Sigmoid colon (tissue), 7 donors: ENCODE results near the gene RPL21. TPM values are rescaled to one million over a fixed set of nuclear protein-coding genes. Genes with fewer than 3 reads are reported as not detected.

Experiments used
- DNase-seq: peaks from one replicate; pipeline ENCODE4 v3.0.0-alpha.2; 2019
- H3K27ac ChIP-seq, 4 donors: fragments of 200-600 bp; sonication (generic); one replicate each; pipeline ENCODE4 v1.5.1; 2016 to 2019; ENCODE audit warnings: mild to moderate bottlenecking in 1 of 4
- H3K27me3 ChIP-seq, 3 donors: fragments of 200-600 bp; sonication (generic); one replicate each; pipeline ENCODE4 v1.5.1; 2019; ENCODE audit warnings: mild to moderate bottlenecking in 1 of 3
- H3K36me3 ChIP-seq, 4 donors: fragments of 200-600 bp; sonication (generic); one replicate each; pipeline ENCODE4 v1.5.1; 2016 to 2019
- H3K4me1 ChIP-seq, 4 donors: fragments of 200-600 bp; sonication (generic); one replicate each; pipeline ENCODE4 v1.5.1; 2017 to 2019
- H3K4me3 ChIP-seq, 4 donors: fragments of 200-600 bp; sonication (generic); one replicate each; pipeline ENCODE4 v1.5.1; 2017 to 2019; ENCODE audit warnings: mild to moderate bottlenecking in 2 of 4, moderate library complexity in 1 of 4
- H3K9me3 ChIP-seq, 4 donors: fragments of 200-600 bp in 3 of 4; sonication (generic) in 3 of 4; one replicate each; pipeline versions ENCODE4 v1.5.1 to v1.6.1; 2013 to 2019
- CTCF ChIP-seq, 4 experiments: fragments of 450-650 bp in 3 of 4; fragments of 200-600 bp in 1 of 4; IDR thresholded peaks; one replicate each; pipeline ENCODE4 v1.5.1; 2016 to 2019; ENCODE audit warnings: antibody characterized with exemption in 4 of 4, mild to moderate bottlenecking in 3 of 4, moderate library complexity in 2 of 4
- EP300 ChIP-seq, 4 donors: sonication (generic); formaldehyde crosslinking; IDR thresholded peaks; one replicate each; pipeline ENCODE4 v1.6.1; 2017; ENCODE audit warnings: antibody characterized with exemption in 4 of 4
- POLR2A ChIP-seq, 2 donors: fragments of 450-650 bp; IDR thresholded peaks; one replicate each; pipeline ENCODE4 v1.6.1; 2016; ENCODE audit warnings: antibody characterized with exemption in 2 of 2, mild to moderate bottlenecking in 2 of 2, moderate library complexity in 2 of 2
- POLR2AphosphoS5 ChIP-seq, 4 donors: sonication (generic); formaldehyde crosslinking; IDR thresholded peaks; one replicate each; pipeline ENCODE4 v1.6.1; 2017; ENCODE audit warnings: antibody characterized with exemption in 4 of 4
- WGBS, 2 donors: extraction: QIAGEN DNeasy Blood & Tissue Kit; methylation state at CpG; one replicate each; pipeline ENCODE4 v1.1.7; 2013; 5-methylcytosine and 5-hydroxymethylcytosine counted together
- intact Hi-C: fragments of 100-400 bp; cut with DNase I; formaldehyde crosslinking; loops from one replicate; pipeline ENCODE4 v1.15.1; 2023
- polyA plus RNA-seq, 3 donors: library from polyadenylated mRNA; stranded (reverse); fragments of 200-250 nt; gene quantifications; one replicate each; pipeline ENCODE4 v1.2.3, GENCODE V29; 2013
- small RNA-seq, 3 donors: library from RNA; depleted of rRNA; stranded (forward); fragments of <200 nt; gene quantifications; one replicate each; pipeline ENCODE3, GENCODE V24; 2016
- total RNA-seq, 4 donors: library from RNA; depleted of rRNA; stranded (reverse); fragments of >200 nt; gene quantifications; one replicate each; pipeline ENCODE4 v1.1.0, GENCODE V29; 2016
- donor health status: healthy with polysubstance abuse.
- donor health status: Bipolar disorder and iron deficiency.
- donor health status: healthy.

Gene RPL21
- total and polyA plus RNA-seq, 7 donors: 708 to 2,533 (median 1,930) TPM

DNA sequence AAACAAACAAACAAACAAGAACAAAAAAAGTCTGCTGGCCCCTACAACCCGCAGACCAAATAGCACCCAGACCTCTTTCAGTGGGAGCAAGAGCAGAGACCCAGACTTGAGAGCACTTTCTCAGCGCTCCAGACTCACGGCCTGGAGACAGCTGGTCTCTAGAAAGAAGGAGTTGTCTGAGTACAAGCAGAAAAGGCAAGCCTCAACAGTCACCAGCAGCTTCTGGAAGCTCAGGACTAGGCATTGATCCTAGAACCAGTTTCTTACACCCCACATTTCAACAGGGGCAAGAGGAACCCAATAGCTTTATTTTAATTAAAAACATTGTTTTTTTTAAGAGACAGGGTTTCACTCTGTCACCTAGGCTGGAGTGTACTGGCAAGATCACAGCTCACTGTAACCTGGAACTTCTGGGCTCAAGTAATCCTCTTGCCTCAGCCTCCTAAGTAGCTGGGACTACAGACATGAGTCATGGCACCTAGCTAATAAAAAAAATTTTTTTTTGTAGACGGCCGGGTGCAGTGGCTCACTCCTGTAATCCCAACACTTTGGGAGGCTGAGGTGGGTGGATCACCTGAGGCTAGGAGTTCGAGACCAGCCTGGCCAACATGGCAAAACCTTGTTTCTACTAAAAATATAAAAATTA lies 49.7 kb downstream of the RPL21 start:
- Histone ChIP-seq H3K27ac (no peak overlapping the region), H3K27me3 (no peaks in the 10 kb centered on the region), H3K4me3 (no peak overlapping the region), H3K9me3 (no peaks in the 10 kb centered on the region), H3K4me1 (no peaks in the 10 kb centered on the region), H3K36me3 (no peaks in the 10 kb centered on the region)
- no peak for DNase-seq
- TF ChIP-seq POLR2A (IDR thresholded peaks at IDR 0.05) (no peak), POLR2AphosphoS5 (IDR thresholded peaks at IDR 0.05) (no peak), EP300 (IDR thresholded peaks at IDR 0.05) (no peak)
- WGBS, 2 donors: 88 to 89% methylated on average over 6 of the region's 6 CpGs
- intact Hi-C loops: no loop called here

GRCh38 chr13:27302643-27303262 lies 51.4 kb downstream of the RPL21 start:
- 57 to 88% methylated on average over 4 of the region's 4 CpGs for WGBS, 2 donors
- DNase-seq: no peak

DNA sequence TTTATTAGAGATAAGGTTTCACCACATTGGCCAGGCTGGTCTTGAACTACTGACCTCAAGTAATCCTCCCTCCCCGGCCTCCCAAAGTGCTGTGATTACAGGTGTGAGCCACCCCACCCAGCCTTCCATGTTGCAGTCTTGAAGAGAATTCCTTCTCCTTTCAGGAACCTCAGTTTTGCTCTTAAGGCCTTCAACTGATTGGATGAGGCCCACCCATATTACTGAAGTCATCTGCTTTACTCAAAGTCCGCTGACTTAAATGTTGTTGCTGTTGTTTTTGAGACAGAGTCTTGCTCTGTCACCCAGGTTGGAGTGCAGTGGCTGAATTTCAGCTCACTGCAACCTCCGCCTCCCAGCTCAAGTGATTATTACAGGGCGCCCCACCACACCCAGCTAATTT lies 52.7 kb downstream of the RPL21 start:
- no peaks in the 10 kb centered on the region for H3K4me1 ChIP-seq
- no peaks in the 10 kb centered on the region for H3K9me3 ChIP-seq
- TF ChIP-seq POLR2A (IDR thresholded peaks at IDR 0.05) (no peak), POLR2AphosphoS5 (IDR thresholded peaks at IDR 0.05) (no peak), EP300 (IDR thresholded peaks at IDR 0.05) (no peak), CTCF (IDR thresholded peaks at IDR 0.05) (no peak)
- intact Hi-C loops: no loop called here
- no peak for DNase-seq
- no peaks in the 10 kb centered on the region for H3K27me3 ChIP-seq
- H3K4me3 ChIP-seq: no peak overlapping the region
- H3K36me3 ChIP-seq: no peaks in the 10 kb centered on the region
- 94 to 95% methylated on average over 4 of the region's 4 CpGs for WGBS, 2 donors
- no peak overlapping the region for H3K27ac ChIP-seq

More at GRCh38 chr13:27302643-27303262, 51.4 kb downstream of the RPL21 start:
- Histone ChIP-seq H3K36me3 (no peaks in the 10 kb centered on the region), H3K4me3 (no peak overlapping the region), H3K4me1 (no peaks in the 10 kb centered on the region), H3K27me3 (no peaks in the 10 kb centered on the region), H3K27ac (no peak overlapping the region), H3K9me3 (no peaks in the 10 kb centered on the region)
- TF ChIP-seq POLR2A (IDR thresholded peaks at IDR 0.05) (no peak), EP300 (IDR thresholded peaks at IDR 0.05) (no peak), POLR2AphosphoS5 (IDR thresholded peaks at IDR 0.05) (no peak), CTCF (IDR thresholded peaks at IDR 0.05) (no peak)
- intact Hi-C loops: no loop called here

DNA sequence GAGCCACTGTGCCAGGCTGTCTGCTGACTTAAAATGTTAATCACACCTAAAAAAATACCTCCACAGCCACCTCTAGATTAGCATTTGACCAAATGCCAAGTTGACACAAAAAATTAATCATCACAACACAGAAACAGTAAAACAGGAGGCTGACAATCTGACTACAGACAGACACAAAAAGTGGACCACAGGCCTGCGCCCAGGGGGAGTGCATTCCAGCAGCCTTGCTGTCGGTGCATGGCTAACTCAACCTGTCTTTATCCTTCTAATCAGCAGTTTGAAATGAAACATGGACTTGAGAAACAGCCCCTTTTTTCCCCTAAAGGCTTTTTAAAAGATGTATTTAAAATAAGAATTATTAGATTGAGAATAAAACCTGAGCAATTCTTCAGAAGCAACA lies 53.3 kb downstream of the RPL21 start:
- Histone ChIP-seq H3K9me3 (no peaks in the 10 kb centered on the region), H3K4me1 (no peaks in the 10 kb centered on the region), H3K27ac (no peak overlapping the region), H3K4me3 (no peak overlapping the region), H3K27me3 (no peaks in the 10 kb centered on the region), H3K36me3 (no peaks in the 10 kb centered on the region)
- intact Hi-C loops: no loop called here
- DNase-seq: no peak
- TF ChIP-seq POLR2A (IDR thresholded peaks at IDR 0.05): no peak
- TF ChIP-seq EP300 (IDR thresholded peaks at IDR 0.05): no peak
- TF ChIP-seq POLR2AphosphoS5 (IDR thresholded peaks at IDR 0.05): no peak
- no peak for TF ChIP-seq CTCF (IDR thresholded peaks at IDR 0.05)
- 91 to 93% methylated on average over 2 of the region's 2 CpGs for WGBS, 2 donors

Small RNA genes within 50 kb of the gene (small RNA-seq; reads per million reads assigned to genes)
- gene SNORA27 (0 reads per million in 3 donors), gene SNORD102 (0 reads per million in 3 donors)

Other genes starting within 250 kb of the RPL21 start
- 10 to 100 TPM; 69.5 to 91.3 (median 80.9) TPM for gene USP12, start 79.7 kb upstream of the RPL21 start, total RNA-seq
- 10 to 100 TPM; 20.3 to 36.1 (median 29.4) TPM for gene USP12, start 79.7 kb upstream of the RPL21 start, polyA plus RNA-seq
- 100 to 1,000 TPM in 1 of 4 donors, 10 to 100 TPM in 3; 14.1 to 123 (median 18.4) TPM for gene RASL11A, start 19.3 kb downstream of the RPL21 start, total RNA-seq
- gene RASL11A, start 19.3 kb downstream of the RPL21 start, polyA plus RNA-seq: 10 to 100 TPM; 33.0 to 51.6 (median 43.1) TPM
- 100 to 1,000 TPM; 135 to 172 (median 154) TPM for gene GTF3A, start 173.1 kb downstream of the RPL21 start, total RNA-seq
- gene GTF3A, start 173.1 kb downstream of the RPL21 start, polyA plus RNA-seq: 100 to 1,000 TPM in 1 of 3 donors, 10 to 100 TPM in 2; 76.3 to 113 (median 87.1) TPM
- gene MTIF3, start 199.0 kb downstream of the RPL21 start, total RNA-seq: 100 to 1,000 TPM in 1 of 4 donors, 10 to 100 TPM in 3; 64.3 to 102 (median 74.4) TPM
- 100 to 1,000 TPM in 1 of 3 donors, 10 to 100 TPM in 2; 72.9 to 125 (median 86.5) TPM for gene MTIF3, start 199.0 kb downstream of the RPL21 start, polyA plus RNA-seq